Skeletal muscle tissue (tissue), 4 donors: ENCODE data around the gene AP1G2. TPM values are rescaled to one million over a fixed set of nuclear protein-coding genes. Genes with fewer than 3 reads are reported as not detected.
"Not testable (repeated sequence)": the region's sequence is repeated elsewhere in the genome, so short reads cannot be mapped to it uniquely, and the experiment has no call there.

Source experiments
- H3K27ac ChIP-seq: one replicate; pipeline ENCODE4 v1.7.0; 2013; ENCODE audit warnings: mild to moderate bottlenecking, low read depth, low read length, inconsistent platforms
- H3K27me3 ChIP-seq, 3 donors: one replicate each; pipeline ENCODE4 v1.7.0; 2013; ENCODE audit warnings: low read length in 3 of 3; ENCODE audit not compliant: control insufficient read depth in 3 of 3, insufficient read depth in 3 of 3
- H3K36me3 ChIP-seq, 3 donors: one replicate each; pipeline ENCODE4 v1.7.0; 2013; ENCODE audit warnings: low read length in 3 of 3; ENCODE audit not compliant: control insufficient read depth in 3 of 3, insufficient read depth in 3 of 3
- H3K4me1 ChIP-seq, 3 donors: one replicate each; pipeline ENCODE4 v1.7.0; 2013; ENCODE audit warnings: low read length in 3 of 3, mild to moderate bottlenecking in 3 of 3; ENCODE audit not compliant: control insufficient read depth in 3 of 3, insufficient read depth in 3 of 3
- H3K4me3 ChIP-seq, 3 donors: one replicate each; pipeline ENCODE4 v1.7.0; 2013; ENCODE audit warnings: low read length in 3 of 3
- H3K9ac ChIP-seq, 3 donors: one replicate each; pipeline ENCODE4 v1.7.0; 2013; ENCODE audit warnings: low read length in 3 of 3, mild to moderate bottlenecking in 3 of 3, moderate library complexity in 2 of 3, low read depth in 1 of 3
- H3K9me3 ChIP-seq, 3 donors: one replicate each; pipeline ENCODE4 v1.7.0; 2013; ENCODE audit warnings: low read length in 3 of 3; ENCODE audit not compliant: control insufficient read depth in 3 of 3
- total RNA-seq: library from RNA; depleted of rRNA; stranded (reverse); fragments of >200 nt; gene quantifications from one replicate; pipeline ENCODE4 v1.2.3, GENCODE V29; 2014
- donor health status: Osteomylitis.

Gene AP1G2
- total RNA-seq, 1 donor from 2014 or later = 8.4 TPM

DNA sequence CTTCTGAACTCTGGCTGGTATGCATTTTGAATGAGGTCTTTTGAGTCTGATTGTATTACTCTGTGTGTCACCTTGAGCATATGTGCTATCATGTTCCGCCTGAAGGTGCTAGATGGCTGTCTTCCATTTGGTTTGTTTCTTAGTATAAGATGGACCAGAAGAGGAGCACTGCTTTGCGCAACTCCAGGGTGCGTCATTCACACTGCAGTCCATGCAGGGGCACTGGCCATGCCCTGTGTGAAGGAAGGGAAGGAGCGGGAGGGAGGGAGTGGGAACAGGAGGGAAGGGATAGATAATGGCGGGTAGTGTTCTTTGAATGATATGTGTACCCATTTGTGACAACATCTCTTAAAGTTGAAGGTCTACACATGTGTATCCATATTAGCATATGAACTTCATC is 24.2 kb downstream of the AP1G2 start:
- H3K9ac ChIP-seq = no peak overlapping the region
- H3K4me1 ChIP-seq = peaks cover 0 to 8% (median 0%) of the 10 kb centered on the region in 3 donors
- H3K4me3 ChIP-seq = no peak overlapping the region
- no peaks in the 10 kb centered on the region for H3K36me3 ChIP-seq
- no peaks in the 10 kb centered on the region for H3K9me3 ChIP-seq
- H3K27me3 ChIP-seq = no peaks in the 10 kb centered on the region
- H3K27ac ChIP-seq = no peak overlapping the region

DNA sequence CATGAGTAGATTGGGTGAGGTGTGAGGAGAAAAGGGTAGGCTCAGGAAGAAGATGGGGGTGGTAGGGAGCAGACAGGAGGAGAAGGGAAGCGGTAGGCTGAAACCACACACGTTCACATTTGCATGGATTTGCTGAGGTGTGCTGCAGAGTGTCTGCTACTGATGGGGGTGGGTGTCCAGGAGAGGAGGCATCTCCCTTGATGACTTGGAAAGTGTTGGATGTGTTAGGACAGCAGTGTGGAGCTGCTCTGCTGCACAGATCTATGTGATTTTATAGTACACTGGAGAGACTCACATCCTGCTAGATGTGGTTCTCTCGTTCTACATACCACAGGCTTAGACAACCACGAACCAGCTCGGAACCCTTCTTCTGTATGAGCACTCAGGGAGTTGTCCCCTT is 25.3 kb downstream of the AP1G2 start:
- H3K4me1 ChIP-seq = peaks cover 0 to 8% (median 0%) of the 10 kb centered on the region in 3 donors
- H3K36me3 ChIP-seq = no peaks in the 10 kb centered on the region
- H3K9me3 ChIP-seq = no peaks in the 10 kb centered on the region
- no peak overlapping the region for H3K9ac ChIP-seq
- no peak overlapping the region for H3K4me3 ChIP-seq
- no peaks in the 10 kb centered on the region for H3K27me3 ChIP-seq
- H3K27ac ChIP-seq = no peak overlapping the region

DNA sequence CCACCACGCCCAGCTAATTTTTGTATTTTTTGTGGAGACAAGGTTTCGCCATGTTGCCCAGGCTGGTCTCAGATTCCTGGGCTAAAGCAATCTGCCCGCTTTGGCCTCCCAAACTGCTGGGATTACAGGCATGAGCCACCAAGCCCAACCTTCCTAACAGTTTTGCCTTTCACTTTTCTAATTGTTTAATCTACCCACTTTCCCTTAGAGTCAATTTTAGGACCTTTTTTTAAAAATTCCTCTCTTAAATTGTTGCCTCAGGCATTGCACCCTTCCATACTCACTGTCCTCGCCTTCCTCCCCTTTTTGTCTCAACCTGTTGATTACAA is 27.5 kb downstream of the AP1G2 start:
- H3K9ac ChIP-seq = no peak overlapping the region
- no peak overlapping the region for H3K4me3 ChIP-seq
- no peaks in the 10 kb centered on the region for H3K27me3 ChIP-seq
- H3K4me1 ChIP-seq = peaks cover 0 to 6% (median 0%) of the 10 kb centered on the region in 3 donors
- no peaks in the 10 kb centered on the region for H3K9me3 ChIP-seq
- no peak overlapping the region for H3K27ac ChIP-seq
- H3K36me3 ChIP-seq = no peaks in the 10 kb centered on the region

DNA sequence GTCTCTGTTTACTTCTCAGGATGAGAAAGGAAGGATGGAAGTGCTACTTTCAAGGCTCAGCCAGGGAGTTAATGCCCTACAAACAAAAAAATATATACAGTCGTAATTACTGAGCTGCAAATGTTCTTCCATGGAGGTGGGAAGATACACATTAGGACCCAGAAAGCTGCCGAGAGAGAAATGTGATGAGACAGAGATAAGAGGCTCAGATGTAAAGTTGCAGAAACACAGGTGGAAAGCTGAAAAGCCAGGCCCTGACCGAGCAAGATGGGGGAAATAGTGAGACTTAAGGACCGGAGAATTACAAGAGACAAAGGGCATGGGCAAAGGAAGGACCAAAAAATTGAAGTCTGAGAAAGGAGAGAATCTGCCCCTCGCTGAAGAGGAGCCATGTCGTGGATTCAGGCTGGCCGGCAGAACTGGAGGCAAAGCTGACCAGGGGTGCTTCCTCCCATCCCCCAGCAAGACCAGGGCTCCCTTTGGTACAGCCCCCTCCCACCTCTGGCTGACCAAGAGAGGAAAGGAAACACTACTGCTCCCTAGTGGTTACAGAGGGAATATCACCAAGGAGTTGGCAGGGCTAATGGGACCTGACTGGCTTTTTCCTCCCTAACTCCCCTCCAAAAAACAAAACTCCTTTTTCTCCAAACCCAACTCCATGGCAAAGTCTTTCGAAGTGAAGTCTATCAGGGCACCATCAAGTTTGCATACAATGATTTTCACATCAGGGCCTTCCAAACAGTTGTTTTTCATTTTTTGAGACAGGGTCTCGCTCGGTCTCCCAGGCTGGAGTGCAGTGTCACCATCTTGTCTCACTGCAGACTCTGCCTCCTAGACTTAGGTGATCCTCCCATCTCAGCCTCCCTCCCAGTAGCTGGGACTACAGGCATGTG is 28.1 kb downstream of the AP1G2 start:
- H3K9me3 ChIP-seq = no peaks in the 10 kb centered on the region
- no peak overlapping the region for H3K27ac ChIP-seq
- H3K9ac ChIP-seq = no peak overlapping the region
- no peak overlapping the region for H3K4me3 ChIP-seq
- peaks cover 0 to 3% (median 0%) of the 10 kb centered on the region in 3 donors for H3K4me1 ChIP-seq
- H3K36me3 ChIP-seq = no peaks in the 10 kb centered on the region
- H3K27me3 ChIP-seq = no peaks in the 10 kb centered on the region

DNA sequence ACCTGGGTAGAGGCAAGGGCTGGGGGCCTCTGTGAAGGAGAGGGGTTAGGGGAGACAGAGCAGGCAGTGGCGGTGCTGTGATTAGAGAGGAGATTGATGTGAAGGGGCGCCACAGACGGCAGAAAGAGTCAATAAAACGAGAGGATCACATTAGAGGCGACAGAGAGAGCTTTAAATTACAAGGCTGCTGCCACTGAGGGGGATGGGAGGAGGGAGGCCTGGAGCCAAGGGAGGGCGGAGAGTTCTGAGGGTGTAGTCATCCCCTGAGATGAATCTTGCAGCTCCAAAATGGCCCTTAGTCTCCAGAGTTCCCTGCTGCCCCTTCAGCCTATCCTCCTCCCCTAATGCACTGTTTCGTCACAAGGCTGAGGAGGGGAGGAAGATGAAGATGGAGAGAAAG is 28.8 kb downstream of the AP1G2 start:
- H3K27me3 ChIP-seq = no peaks in the 10 kb centered on the region
- no peaks in the 10 kb centered on the region for H3K36me3 ChIP-seq
- H3K4me1 ChIP-seq = peaks cover 0 to 3% (median 0%) of the 10 kb centered on the region in 3 donors
- no peak overlapping the region for H3K4me3 ChIP-seq
- no peak overlapping the region for H3K27ac ChIP-seq
- H3K9me3 ChIP-seq = no peaks in the 10 kb centered on the region
- no peak overlapping the region for H3K9ac ChIP-seq

DNA sequence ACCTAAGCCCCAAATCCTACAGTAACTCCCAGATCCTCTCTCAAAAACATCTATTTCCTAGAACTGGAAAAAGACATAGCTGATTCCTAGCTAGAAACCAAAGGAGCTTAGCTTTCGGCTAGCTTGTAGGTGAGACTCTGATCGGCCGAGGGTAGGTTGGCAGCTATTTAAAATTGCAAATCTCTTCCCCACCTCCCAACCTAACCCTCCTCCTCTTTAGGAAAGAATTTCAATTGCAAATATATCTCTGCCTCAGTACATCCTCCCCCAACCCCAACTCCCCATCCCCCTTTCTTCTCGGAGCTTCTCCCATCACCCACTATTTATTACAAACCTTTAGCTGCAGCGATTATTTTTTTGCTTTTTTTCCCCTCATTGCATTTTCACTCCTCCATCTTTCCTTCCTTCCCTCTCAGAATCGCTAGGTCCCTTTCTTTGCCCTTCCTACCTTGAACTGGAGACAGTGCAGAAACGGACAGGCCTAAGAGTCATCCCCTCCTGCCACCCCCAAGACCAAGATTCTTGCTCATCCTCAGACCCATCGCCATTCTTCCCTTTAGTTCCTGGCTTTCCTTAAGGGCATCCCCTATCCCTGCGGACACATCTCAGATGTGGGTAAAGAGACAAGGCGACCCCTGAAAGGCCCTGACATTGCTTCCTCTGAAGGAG is 29.4 kb downstream of the AP1G2 start:
- no peaks in the 10 kb centered on the region for H3K27me3 ChIP-seq
- H3K9me3 ChIP-seq = no peaks in the 10 kb centered on the region
- no peaks in the 10 kb centered on the region for H3K36me3 ChIP-seq
- H3K27ac ChIP-seq = no peak overlapping the region
- H3K9ac ChIP-seq = no peak overlapping the region
- H3K4me3 ChIP-seq = no peak overlapping the region
- peaks cover 0 to 3% (median 0%) of the 10 kb centered on the region in 3 donors for H3K4me1 ChIP-seq

DNA sequence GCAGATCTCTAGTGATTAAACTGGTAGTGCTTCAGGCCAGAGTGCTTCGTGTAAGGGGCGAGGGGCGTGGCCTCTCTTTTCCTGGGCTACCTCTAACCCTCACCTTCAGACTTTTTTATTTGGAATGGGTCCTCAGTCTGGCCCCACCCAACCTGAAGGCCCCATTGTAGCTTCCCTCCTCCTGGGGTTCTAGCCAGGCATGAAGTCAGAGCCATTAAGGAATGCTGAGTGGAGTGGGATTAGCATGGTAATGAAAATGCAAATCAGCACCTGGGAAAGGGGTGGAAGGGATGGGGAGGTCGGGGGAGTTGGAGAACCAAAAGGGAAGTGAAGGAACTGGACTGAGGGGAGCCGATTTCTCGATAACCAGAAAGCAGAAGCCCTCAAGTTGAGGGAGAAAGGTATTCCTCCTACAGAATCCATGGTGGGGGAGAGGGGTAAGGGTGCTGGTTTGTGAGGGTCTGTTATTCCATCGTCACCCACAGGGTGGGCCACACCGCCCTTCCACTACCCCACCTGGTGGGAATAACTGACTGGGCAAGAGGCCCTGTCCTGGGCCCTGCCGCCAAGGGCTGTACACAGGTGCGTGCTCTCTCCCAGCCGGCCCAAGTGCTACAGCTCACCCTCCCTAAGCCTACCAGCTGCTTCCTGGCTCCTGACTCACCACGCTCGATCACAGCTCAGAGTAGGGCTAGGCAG is 30.1 kb downstream of the AP1G2 start:
- no peak overlapping the region for H3K9ac ChIP-seq
- H3K4me3 ChIP-seq = no peak overlapping the region
- H3K27ac ChIP-seq = no peak overlapping the region
- H3K36me3 ChIP-seq = peaks cover 0 to 1% (median 0%) of the 10 kb centered on the region in 3 donors
- H3K27me3 ChIP-seq = no peaks in the 10 kb centered on the region
- H3K4me1 ChIP-seq = peaks cover 0 to 3% (median 0%) of the 10 kb centered on the region in 3 donors
- H3K9me3 ChIP-seq = no peaks in the 10 kb centered on the region

DNA sequence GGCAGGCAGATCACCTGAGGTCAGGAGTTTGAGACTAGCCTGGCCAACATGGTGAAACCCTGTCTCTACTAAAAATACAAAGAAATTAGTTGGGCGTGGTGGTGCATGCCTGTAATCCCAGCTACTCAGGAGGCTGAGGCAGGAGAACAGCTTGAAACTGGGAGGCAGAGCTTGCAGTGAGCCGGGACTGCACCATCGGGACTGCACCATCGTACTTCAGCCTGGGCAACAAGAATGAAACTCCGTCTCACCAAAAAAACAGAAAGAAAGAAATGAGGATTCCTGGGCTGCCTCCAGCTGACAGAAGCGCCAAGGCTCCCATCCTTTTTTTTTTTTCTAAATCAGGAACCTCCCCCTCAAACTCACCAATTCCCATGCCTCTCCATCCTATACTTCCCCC is 30.7 kb downstream of the AP1G2 start:
- not testable (repeated sequence) for H3K9ac ChIP-seq, H3K4me3 ChIP-seq, H3K4me1 ChIP-seq, H3K27me3 ChIP-seq, H3K9me3 ChIP-seq, H3K27ac ChIP-seq, H3K36me3 ChIP-seq

DNA sequence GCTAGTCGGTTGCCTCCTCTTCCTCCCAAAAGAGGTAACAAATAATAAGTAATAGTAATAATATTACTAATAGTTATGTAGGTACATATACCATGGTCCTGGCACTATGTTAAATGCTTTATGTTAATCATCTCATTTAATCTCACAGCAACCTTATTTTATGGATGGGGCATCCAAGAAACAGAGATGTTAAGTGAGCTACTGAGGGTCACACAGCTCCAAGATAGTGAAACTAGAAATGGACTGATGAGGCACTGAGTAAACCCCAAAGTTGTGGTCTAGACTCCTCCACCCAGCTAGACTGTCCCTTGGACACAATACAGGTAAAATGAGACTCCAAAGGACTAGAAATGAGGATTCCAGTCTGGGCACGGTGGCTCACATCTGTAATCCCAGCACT is 31.1 kb downstream of the AP1G2 start:
- Histone ChIP-seq H3K4me1 (peaks cover 0 to 3% (median 0%) of the 10 kb centered on the region in 3 donors), H3K27me3 (no peaks in the 10 kb centered on the region), H3K9ac (no peak overlapping the region), H3K27ac (no peak overlapping the region), H3K9me3 (no peaks in the 10 kb centered on the region), H3K4me3 (no peak overlapping the region), H3K36me3 (peaks cover 0 to 2% (median 0%) of the 10 kb centered on the region in 3 donors)

DNA sequence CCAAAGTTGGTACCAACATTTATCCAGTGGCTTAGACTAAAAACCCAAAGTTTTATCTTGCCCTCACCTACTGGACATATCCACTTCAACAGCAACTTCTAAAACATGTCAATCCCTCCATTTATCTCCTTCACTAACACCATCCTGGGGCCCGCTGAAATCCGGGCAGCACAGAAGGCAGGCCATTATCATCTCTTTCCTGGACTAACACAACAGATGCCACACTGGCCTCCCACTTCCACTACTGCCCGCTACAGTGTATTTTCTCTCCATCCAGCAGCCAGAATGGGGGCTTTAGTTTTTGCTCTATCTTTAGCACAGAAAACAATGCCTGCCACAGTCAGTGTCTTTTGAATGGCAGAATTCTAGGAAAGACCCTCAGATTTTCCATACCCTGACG is 31.6 kb downstream of the AP1G2 start:
- Histone ChIP-seq H3K9me3 (no peaks in the 10 kb centered on the region), H3K27ac (no peak overlapping the region), H3K36me3 (peaks cover 0 to 2% (median 0%) of the 10 kb centered on the region in 3 donors), H3K9ac (no peak overlapping the region), H3K4me3 (no peak overlapping the region), H3K4me1 (peaks cover 0 to 3% (median 0%) of the 10 kb centered on the region in 3 donors), H3K27me3 (no peaks in the 10 kb centered on the region)
